GM12873 (cell line): ENCODE measurements around the gene C3orf85.

Source experiments
- TF ChIP-seq, protein P1 (sequence below): IDR thresholded peaks from 2 replicates; pipeline ENCODE4 v1.5.1; 2012; ENCODE audit warnings: low read depth, mild to moderate bottlenecking, moderate library complexity, low read length, control low read depth; ENCODE audit not compliant: insufficient read depth; ENCODE audit errors: missing control alignments

The C3orf85 gene

DNA sequence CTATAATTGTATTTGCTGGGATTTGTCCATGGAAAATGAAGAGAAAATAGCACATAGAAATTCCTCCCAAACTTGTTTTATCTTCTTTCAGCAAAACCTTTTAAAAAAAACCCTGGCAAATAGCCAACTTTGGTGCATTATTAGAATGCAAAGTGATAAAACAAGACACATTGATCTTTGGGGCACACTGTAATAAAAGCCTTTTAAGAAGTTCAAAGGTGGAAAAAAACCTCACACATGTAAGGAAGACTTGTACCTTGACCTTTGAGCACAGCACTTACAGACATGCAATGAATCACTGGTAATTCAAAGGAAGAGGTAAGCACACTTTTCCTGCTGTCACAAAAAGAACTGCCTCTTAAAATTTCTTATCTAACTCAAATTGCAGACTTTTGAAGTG is 10.6 kb upstream of the C3orf85 start:
- TF ChIP-seq, protein P1, sequence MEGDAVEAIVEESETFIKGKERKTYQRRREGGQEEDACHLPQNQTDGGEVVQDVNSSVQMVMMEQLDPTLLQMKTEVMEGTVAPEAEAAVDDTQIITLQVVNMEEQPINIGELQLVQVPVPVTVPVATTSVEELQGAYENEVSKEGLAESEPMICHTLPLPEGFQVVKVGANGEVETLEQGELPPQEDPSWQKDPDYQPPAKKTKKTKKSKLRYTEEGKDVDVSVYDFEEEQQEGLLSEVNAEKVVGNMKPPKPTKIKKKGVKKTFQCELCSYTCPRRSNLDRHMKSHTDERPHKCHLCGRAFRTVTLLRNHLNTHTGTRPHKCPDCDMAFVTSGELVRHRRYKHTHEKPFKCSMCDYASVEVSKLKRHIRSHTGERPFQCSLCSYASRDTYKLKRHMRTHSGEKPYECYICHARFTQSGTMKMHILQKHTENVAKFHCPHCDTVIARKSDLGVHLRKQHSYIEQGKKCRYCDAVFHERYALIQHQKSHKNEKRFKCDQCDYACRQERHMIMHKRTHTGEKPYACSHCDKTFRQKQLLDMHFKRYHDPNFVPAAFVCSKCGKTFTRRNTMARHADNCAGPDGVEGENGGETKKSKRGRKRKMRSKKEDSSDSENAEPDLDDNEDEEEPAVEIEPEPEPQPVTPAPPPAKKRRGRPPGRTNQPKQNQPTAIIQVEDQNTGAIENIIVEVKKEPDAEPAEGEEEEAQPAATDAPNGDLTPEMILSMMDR = no peak

GRCh38 chr3:109127553-109127952 is 9.0 kb upstream of the C3orf85 start:
- TF ChIP-seq, protein P1 = no peak

- TF ChIP-seq, protein P1 = no peak
Measured at GRCh38 chr3:109131276-109131675, 5.2 kb upstream of the C3orf85 start.

- TF ChIP-seq, protein P1 = no peak
Measured at GRCh38 chr3:109132801-109133473, 3.6 kb upstream of the C3orf85 start.

DNA sequence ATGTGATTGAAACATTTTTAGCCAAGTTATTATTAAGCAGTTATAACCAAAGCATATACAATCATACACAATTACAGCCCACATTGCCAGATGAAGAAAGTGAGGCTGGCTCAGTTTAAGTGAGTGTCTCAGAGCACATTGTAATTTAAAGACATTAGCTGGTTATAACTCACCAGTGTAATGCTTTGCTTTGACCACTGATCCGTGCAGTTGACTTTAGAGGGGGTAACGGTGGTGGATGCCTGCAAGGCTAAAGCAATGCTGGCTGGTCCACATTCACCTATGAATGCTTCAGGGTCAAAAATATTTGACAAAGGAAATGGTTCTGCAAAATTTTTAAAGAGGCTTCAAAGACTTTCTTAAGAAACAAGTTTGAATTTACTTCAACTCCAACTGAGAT is 1.2 kb downstream of the C3orf85 start:
- TF ChIP-seq, protein P1 = no peak

- TF ChIP-seq, protein P1 = no peak
Measured at GRCh38 chr3:109140318-109140717, 3.8 kb downstream of the C3orf85 start.

DNA sequence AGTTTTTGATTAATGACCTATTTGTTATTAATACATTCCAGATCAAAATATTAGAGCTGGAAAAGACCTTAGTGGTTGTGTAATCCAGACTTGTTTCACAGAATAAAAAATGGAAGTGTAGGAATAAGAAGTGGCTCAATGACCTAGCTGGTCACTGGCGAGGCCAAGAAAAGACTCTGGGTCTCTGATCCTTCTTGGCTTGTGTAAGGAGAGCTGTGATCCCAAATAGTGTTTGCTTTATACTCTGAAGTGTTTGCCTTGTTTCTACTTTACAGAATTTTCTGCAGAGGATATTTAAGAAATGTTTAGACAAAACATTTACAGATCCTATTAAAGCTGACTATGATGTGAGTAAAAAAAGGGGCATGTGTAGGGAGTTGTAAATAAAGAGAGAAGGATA is 7.1 kb downstream of the C3orf85 start:
- TF ChIP-seq, protein P1 = no peak
